Measurements from ENCODE around the gene SLC47A1.

Gene SLC47A1

GRCh38 chr17:19618015-19618414, 84.4 kb downstream of the SLC47A1 start:
- Histone ChIP-seq H3K4me3 (replicated peaks; ENCODE audit: low read depth, low read length) (no peak overlapping the region), H3K36me3 (ENCODE audit: control insufficient read depth, insufficient read depth, low read length) (no peaks in the 10 kb centered on the region), H3K27me3 (replicated peaks; ENCODE audit: control insufficient read depth, insufficient read depth, low read length) (no peaks in the 10 kb centered on the region)
- TF ChIP-seq CTCF (IDR thresholded peaks at IDR 0.05; ENCODE audit: insufficient read depth, low read length, poor library complexity, severe bottlenecking) = no peak
- no peak for DNase-seq (ENCODE audit: extremely low read depth, insufficient read length)

GRCh38 chr17:19619705-19620325, 86.2 kb downstream of the SLC47A1 start:
- no peaks in the 10 kb centered on the region for H3K36me3 ChIP-seq (ENCODE audit: control insufficient read depth, insufficient read depth, low read length)
- DNase-seq (ENCODE audit: extremely low read depth, insufficient read length) = no peak
- no peaks in the 10 kb centered on the region; the same call in 1 of the 2 replicates for H3K27me3 ChIP-seq (replicated peaks; ENCODE audit: control insufficient read depth, insufficient read depth, low read length)
- no peak overlapping the region for H3K4me3 ChIP-seq (replicated peaks; ENCODE audit: low read depth, low read length)
- TF ChIP-seq CTCF (IDR thresholded peaks at IDR 0.05; ENCODE audit: insufficient read depth, low read length, poor library complexity, severe bottlenecking) = no peak

GRCh38 chr17:19621697-19622096, 88.0 kb downstream of the SLC47A1 start:
- no peak for DNase-seq (ENCODE audit: extremely low read depth, insufficient read length)
- no peak overlapping the region for H3K4me3 ChIP-seq (replicated peaks; ENCODE audit: low read depth, low read length)
- no peaks in the 10 kb centered on the region; the same call in 1 of the 2 replicates for H3K27me3 ChIP-seq (replicated peaks; ENCODE audit: control insufficient read depth, insufficient read depth, low read length)
- no peak for TF ChIP-seq CTCF (IDR thresholded peaks at IDR 0.05; ENCODE audit: insufficient read depth, low read length, poor library complexity, severe bottlenecking)
- H3K36me3 ChIP-seq (ENCODE audit: control insufficient read depth, insufficient read depth, low read length) = no peaks in the 10 kb centered on the region

- TF ChIP-seq CTCF (IDR thresholded peaks at IDR 0.05; ENCODE audit: insufficient read depth, low read length, poor library complexity, severe bottlenecking) = no peak
- no peak overlapping the region for H3K4me3 ChIP-seq (replicated peaks; ENCODE audit: low read depth, low read length)
- no peak for DNase-seq (ENCODE audit: extremely low read depth, insufficient read length)
- H3K27me3 ChIP-seq (replicated peaks; ENCODE audit: control insufficient read depth, insufficient read depth, low read length) = no peaks in the 10 kb centered on the region; the same call in 1 of the 2 replicates
- H3K36me3 ChIP-seq (ENCODE audit: control insufficient read depth, insufficient read depth, low read length) = no peaks in the 10 kb centered on the region
Measured at GRCh38 chr17:19626079-19626478, 92.4 kb downstream of the SLC47A1 start.
